Astrocyte of the cerebellum (primary cell): Measurements from ENCODE around the gene PTGR2.
"Not testable (repeated sequence)": the region's sequence is repeated elsewhere in the genome, so short reads cannot be mapped to it uniquely, and the experiment has no call there.

Source experiments
- DNase-seq: peaks from one replicate; pipeline ENCODE4 v3.0.0-alpha.2; 2011; ENCODE audit warnings: low read depth
- H3K4me3 ChIP-seq: 2 replicates; pipeline ENCODE4 v1.5.1; 2011; ENCODE audit warnings: mild to moderate bottlenecking, low read depth, low read length, moderate library complexity
- in situ Hi-C: cut with HindIII; loops from 2 replicates; pipeline ENCODE4 v1.10.0; 2017; ENCODE audit warnings: low sequenced_read_pairs
- TF ChIP-seq, protein P1 (sequence below): IDR thresholded peaks from 2 replicates; pipeline ENCODE4 v1.5.1; 2012; ENCODE audit warnings: low read length, low read depth, moderate library complexity, mild to moderate bottlenecking; ENCODE audit errors: missing control alignments

Gene PTGR2

GRCh38 chr14:73829071-73829470 is 22.6 kb upstream of the PTGR2 start:
- no peak overlapping the region for H3K4me3 ChIP-seq
- in situ Hi-C loops = no loop called here
- no peak for DNase-seq
- TF ChIP-seq, protein P1, sequence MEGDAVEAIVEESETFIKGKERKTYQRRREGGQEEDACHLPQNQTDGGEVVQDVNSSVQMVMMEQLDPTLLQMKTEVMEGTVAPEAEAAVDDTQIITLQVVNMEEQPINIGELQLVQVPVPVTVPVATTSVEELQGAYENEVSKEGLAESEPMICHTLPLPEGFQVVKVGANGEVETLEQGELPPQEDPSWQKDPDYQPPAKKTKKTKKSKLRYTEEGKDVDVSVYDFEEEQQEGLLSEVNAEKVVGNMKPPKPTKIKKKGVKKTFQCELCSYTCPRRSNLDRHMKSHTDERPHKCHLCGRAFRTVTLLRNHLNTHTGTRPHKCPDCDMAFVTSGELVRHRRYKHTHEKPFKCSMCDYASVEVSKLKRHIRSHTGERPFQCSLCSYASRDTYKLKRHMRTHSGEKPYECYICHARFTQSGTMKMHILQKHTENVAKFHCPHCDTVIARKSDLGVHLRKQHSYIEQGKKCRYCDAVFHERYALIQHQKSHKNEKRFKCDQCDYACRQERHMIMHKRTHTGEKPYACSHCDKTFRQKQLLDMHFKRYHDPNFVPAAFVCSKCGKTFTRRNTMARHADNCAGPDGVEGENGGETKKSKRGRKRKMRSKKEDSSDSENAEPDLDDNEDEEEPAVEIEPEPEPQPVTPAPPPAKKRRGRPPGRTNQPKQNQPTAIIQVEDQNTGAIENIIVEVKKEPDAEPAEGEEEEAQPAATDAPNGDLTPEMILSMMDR = no peak

DNA sequence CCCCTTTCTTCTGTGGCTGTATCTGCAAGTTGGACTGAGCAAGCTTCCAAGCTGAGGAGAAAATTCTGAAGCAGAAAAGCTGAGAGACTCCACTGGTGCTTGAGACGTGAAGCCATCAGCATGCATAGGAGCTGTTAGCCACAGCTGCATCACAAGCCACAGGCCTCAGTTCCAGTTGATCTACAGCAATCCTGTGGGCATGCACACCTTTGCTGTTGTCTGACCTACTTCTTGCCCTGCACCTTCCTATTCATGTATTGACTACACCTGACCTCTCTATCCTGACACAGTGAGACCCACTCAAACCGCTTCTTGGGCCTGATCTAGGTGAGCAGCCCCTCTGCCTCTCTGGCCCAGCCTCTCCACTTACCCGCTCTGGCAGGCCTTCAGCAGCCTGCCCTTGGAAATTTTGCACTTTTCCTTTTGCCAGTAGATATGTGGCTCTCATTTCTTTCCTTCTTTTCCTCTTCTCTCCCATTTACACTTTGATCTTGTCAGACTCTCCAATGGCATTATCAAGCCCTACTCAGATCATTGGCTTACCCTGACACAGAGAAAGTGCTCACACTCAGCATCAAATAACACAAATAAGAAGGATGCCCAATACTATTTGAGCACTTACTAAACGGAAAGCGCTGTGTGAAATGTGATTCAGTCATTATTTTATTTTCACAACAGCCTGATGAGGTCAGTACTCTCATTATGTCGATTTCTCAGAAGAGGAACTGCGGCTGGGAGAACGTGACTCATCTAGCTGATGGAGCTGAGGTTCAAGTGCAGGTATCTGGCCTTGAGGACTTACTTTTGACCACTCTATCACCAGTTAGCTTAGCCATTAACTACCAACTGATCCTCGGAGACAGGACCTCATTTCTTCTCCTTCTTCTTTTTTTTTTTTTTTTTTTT is 21.9 kb upstream of the PTGR2 start:
- peak; percentile 87 for DNase-seq
- TF ChIP-seq, protein P1 = no peak
- in situ Hi-C loops = no loop called here
- H3K4me3 ChIP-seq = no peak overlapping the region

DNA sequence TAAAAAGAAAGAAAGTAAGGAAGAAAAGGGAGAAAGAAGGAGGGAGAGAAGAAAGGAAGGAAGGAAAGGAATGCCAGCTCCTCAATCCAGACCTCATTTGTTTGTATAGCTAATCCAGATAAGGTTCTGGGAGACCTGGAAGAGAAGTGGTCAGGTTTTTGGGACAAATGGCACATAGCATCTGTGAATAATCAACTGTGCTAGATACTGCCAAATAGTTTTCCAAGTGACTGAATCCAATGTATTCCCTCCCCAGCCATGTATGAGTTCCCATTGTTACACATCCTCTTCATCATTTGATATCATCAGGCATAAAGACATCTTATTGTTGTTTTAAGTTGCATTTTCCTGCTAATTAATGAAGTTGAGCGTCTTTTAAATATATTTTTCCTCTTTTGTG is 18.6 kb upstream of the PTGR2 start:
- in situ Hi-C loops = no loop called here
- DNase-seq = peak; percentile 88
- H3K4me3 ChIP-seq = no peak overlapping the region
- TF ChIP-seq, protein P1 = no peak

- no peak overlapping the region for H3K4me3 ChIP-seq
- in situ Hi-C loops = no loop called here
- peak; percentile 87 for DNase-seq
- TF ChIP-seq, protein P1 = no peak
Measured at GRCh38 chr14:73833530-73834260, 17.9 kb upstream of the PTGR2 start.

GRCh38 chr14:73834261-73834625 is 17.4 kb upstream of the PTGR2 start:
- no peak overlapping the region for H3K4me3 ChIP-seq
- no peak for DNase-seq
- in situ Hi-C loops = no loop called here
- TF ChIP-seq, protein P1 = no peak

- in situ Hi-C loops, H3K4me3 ChIP-seq, DNase-seq: not testable (repeated sequence)
Measured at GRCh38 chr14:73838293-73839034, 13.2 kb upstream of the PTGR2 start.

GRCh38 chr14:73842201-73842600 is 9.4 kb upstream of the PTGR2 start:
- no peak for DNase-seq
- TF ChIP-seq, protein P1 = no peak
- H3K4me3 ChIP-seq = no peak overlapping the region
- in situ Hi-C loops = loop anchor here (5.0 kb wide), 1 partner anchor 45 kb away; no protein-coding TSS in a partner anchor
